ENCODE results near the gene TAP2.
"Not testable (repeated sequence)": the region's sequence is repeated elsewhere in the genome, so short reads cannot be mapped to it uniquely, and the experiment has no call there.

TAP2 gene

GRCh38 chr6:32838114-32838958 lies at the start of gene TAP2:
Gene TAP2, minus strand, starts transcription at chr6:32838739. Its CDS starts 506 bp downstream, at chr6:32838233.
- peak; percentile 96 for DNase-seq
- in situ Hi-C loops (cut with MboI; ENCODE audit: low pct_unique_long_range_greater_than_20kb, low sequenced_read_pairs) = no loop called here

DNA sequence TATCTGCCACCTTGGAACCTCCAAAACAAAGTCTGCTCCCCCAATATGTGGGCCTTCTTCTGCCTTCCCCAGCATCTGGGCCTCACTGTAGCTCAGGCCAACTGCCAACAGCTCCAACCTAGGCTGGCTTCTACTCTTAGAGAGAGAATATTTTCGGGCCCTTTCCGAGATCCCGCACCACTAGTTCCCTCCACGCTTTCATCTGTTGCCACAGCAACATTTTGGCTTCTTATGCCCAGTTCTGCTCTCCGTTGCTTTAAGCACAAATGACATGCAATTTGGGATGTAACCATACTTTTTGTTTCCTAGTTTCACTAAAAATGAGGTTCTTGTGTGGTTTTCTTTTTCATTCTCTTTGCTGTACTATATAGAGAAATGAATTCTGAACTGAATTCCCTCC lies 49.1 kb upstream of the TAP2 start:
- DNase-seq = no peak
- in situ Hi-C loops (cut with MboI; ENCODE audit: low pct_unique_long_range_greater_than_20kb, low sequenced_read_pairs) = loop anchor here (10.0 kb wide), 1 partner anchor 47 kb away; no protein-coding TSS in a partner anchor

GRCh38 chr6:32886681-32887383 lies 48.3 kb upstream of the TAP2 start:
- no peak for DNase-seq
- in situ Hi-C loops (cut with MboI; ENCODE audit: low pct_unique_long_range_greater_than_20kb, low sequenced_read_pairs) = loop anchor here (10.0 kb wide), 1 partner anchor 48 kb away; no protein-coding TSS in a partner anchor

DNA sequence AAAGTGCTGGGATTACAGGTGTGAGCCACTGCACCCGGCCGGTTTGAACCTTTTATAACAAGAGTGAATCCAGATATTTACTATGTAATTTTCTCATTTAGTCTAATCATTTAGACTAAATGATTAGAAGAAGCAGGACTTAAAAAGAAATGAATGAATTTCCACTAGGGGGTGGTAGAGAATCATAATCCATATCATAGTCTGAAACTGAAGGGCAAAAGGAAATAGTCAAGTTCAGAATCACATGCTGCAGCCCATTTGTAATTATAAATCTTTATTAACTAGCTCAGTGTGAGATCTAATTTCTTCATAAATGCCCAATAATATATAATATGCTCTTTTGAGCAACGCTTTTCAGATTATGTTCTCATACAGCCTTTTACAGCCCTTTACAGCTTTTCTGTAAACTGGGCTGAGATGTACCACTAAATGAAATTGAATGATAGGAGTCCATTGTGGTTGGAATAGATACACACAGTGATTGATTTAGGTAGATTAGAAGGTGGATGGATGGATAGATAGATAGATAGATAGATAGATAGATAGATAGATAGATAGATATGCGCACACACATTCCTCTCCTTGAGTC lies 47.3 kb upstream of the TAP2 start:
- in situ Hi-C loops (cut with MboI; ENCODE audit: low pct_unique_long_range_greater_than_20kb, low sequenced_read_pairs) = loop anchor here (10.0 kb wide), 1 partner anchor 49 kb away; no protein-coding TSS in a partner anchor

GRCh38 chr6:32883789-32884188 lies 45.2 kb upstream of the TAP2 start:
- in situ Hi-C loops (cut with MboI; ENCODE audit: low pct_unique_long_range_greater_than_20kb, low sequenced_read_pairs) = loop anchor here (10.0 kb wide), 1 partner anchor 51 kb away; no protein-coding TSS in a partner anchor

More for the DNA sequence above, 47.3 kb upstream of the TAP2 start:
- peak; percentile 82 for DNase-seq

DNA sequence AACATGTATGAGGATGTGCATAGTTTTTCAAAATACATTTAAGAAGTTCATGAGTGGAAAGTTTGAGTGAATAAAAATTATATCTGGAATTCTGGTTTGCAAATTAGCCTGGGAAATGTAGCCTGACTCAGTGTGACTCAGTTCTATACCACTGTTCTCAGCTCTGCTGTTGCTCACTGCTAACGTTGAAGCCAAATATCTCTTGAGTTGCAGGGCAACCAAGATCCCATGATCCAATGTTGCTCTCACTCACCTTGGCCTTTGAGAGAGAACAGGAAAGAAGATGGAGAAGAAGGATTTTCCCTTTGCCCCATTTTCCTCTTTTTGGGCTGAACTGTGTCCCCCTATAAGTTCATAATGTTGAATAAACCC lies 44.3 kb upstream of the TAP2 start:
- in situ Hi-C loops (cut with MboI; ENCODE audit: low pct_unique_long_range_greater_than_20kb, low sequenced_read_pairs) = loop anchor here (10.0 kb wide), 1 partner anchor 52 kb away; no protein-coding TSS in a partner anchor
- no peak for DNase-seq

More at GRCh38 chr6:32883789-32884188, 45.2 kb upstream of the TAP2 start:
- DNase-seq = no peak

- in situ Hi-C loops (cut with MboI; ENCODE audit: low pct_unique_long_range_greater_than_20kb, low sequenced_read_pairs) = loop anchor here (10.0 kb wide), 1 partner anchor 54 kb away; no protein-coding TSS in a partner anchor
Measured at GRCh38 chr6:32880962-32881361, 42.4 kb upstream of the TAP2 start.

GRCh38 chr6:32879691-32880090 lies 41.2 kb upstream of the TAP2 start:
- in situ Hi-C loops (cut with MboI; ENCODE audit: low pct_unique_long_range_greater_than_20kb, low sequenced_read_pairs) = loop anchor here (10.0 kb wide), 1 partner anchor 55 kb away; no protein-coding TSS in a partner anchor
- no peak for DNase-seq

More at GRCh38 chr6:32880962-32881361, 42.4 kb upstream of the TAP2 start:
- DNase-seq = not testable (repeated sequence)

- no peak for DNase-seq
- in situ Hi-C loops (cut with MboI; ENCODE audit: low pct_unique_long_range_greater_than_20kb, low sequenced_read_pairs) = no loop called here
Measured at GRCh38 chr6:32876603-32877002, 38.1 kb upstream of the TAP2 start.

- in situ Hi-C loops (cut with MboI; ENCODE audit: low pct_unique_long_range_greater_than_20kb, low sequenced_read_pairs); DNase-seq: not testable (repeated sequence)
Measured at GRCh38 chr6:32873947-32874346, 35.4 kb upstream of the TAP2 start.

DNA sequence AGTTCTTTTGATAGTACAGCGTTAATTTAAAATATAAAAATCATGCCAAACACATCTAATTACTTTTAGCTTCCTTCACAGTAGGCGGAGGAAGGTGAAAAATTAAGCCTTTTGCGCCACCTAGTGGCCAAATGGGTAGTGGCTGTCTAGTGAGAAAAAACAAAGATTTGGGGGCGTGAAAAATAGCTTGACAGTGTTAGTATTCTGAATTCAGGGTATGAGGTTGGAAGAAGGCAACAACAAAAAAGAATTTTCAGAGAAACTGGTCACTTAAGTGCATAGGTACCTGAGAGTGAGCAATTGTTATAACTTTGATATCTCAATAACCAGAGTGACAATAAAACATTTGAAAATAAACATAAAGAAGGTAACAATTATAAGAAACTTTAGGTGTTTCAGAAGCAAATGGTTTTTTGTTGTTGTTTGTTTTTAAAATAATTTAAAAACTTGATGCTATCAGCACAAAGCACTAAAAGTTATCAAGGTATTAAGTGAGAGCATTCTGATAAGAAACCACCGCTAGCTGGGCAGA lies 29.8 kb upstream of the TAP2 start:
- DNase-seq = peak; percentile 94
- in situ Hi-C loops (cut with MboI; ENCODE audit: low pct_unique_long_range_greater_than_20kb, low sequenced_read_pairs) = no loop called here

DNA sequence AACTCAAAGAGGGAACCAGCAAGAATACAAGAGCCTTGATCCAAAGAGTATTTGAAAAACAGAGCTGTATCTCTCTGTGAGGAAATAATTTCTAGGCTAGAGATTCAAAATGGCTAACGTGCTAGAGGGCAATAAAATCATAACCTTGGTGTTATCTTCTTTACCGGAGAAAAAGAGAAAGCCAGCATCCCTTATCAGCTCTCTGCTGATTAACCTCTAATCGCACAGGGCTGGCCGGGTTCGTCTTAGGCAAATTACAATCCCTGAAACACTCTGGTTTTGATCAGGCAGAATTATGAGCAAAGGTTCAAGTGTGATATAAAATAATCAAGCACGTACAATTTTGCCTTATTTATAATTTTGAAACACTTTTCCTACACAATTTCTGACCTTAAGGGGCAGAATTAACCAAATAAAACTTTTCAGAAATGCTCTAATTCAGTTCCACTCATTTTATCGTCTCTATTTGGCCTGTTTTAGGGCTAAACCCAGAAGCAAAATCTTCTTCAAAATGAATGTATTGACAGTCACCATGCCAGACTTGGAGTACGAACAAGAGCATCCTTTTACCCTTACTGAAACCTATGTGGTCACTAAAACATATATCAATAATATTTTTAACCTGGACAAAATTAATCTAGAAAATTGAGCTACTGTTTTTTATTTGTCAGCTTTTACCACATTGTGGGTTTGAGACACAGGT lies 29.2 kb upstream of the TAP2 start:
- DNase-seq = no peak
- in situ Hi-C loops (cut with MboI; ENCODE audit: low pct_unique_long_range_greater_than_20kb, low sequenced_read_pairs) = no loop called here

DNA sequence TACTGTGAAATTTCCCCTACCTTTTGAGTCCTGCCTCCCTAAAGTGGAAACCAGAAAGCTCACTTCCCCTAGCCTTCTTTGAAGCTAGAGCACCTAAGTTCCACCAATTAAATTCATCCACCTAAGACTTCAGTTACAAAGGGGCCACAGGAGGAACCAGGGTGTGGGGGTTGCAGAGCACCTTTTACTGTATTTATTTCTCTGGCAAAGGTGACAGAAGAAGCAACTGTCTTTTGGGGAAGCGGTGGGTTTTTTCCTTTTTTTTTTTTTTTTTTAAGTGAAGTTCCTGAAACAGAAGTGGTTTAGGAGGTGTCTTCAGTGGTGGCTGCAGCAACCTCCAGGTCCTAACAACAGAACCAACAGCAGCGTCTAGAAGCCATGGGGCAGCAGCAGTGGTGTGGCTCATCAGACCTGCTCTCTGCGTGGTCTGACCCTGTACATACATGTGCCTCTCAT lies 28.5 kb upstream of the TAP2 start:
- in situ Hi-C loops (cut with MboI; ENCODE audit: low pct_unique_long_range_greater_than_20kb, low sequenced_read_pairs) = no loop called here
- DNase-seq = peak; percentile 66

GRCh38 chr6:32865724-32866443 lies 27.3 kb upstream of the TAP2 start:
- DNase-seq = no peak
- in situ Hi-C loops (cut with MboI; ENCODE audit: low pct_unique_long_range_greater_than_20kb, low sequenced_read_pairs) = no loop called here

DNA sequence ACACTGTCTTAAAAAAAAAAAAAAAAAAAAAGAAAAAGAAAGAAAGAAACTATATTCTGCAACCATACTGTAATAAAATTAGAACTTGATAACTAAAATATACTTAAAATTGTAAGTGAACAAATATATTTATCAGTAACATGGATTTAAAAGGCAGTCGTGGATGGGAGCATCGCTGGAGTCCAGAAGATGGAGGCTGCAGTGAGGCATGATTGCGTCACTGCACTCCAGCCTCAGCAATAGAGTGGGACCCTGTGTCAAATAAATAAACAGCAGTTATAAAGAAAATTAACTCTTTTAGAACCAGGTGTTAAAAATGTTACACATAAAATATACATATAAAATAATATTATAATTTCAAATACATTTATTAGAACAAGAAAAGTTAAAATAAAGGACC lies 24.2 kb upstream of the TAP2 start:
- in situ Hi-C loops (cut with MboI; ENCODE audit: low pct_unique_long_range_greater_than_20kb, low sequenced_read_pairs) = no loop called here
- no peak for DNase-seq

GRCh38 chr6:32860674-32861073 lies 22.1 kb upstream of the TAP2 start:
- in situ Hi-C loops (cut with MboI; ENCODE audit: low pct_unique_long_range_greater_than_20kb, low sequenced_read_pairs) = no loop called here
- no peak for DNase-seq

DNA sequence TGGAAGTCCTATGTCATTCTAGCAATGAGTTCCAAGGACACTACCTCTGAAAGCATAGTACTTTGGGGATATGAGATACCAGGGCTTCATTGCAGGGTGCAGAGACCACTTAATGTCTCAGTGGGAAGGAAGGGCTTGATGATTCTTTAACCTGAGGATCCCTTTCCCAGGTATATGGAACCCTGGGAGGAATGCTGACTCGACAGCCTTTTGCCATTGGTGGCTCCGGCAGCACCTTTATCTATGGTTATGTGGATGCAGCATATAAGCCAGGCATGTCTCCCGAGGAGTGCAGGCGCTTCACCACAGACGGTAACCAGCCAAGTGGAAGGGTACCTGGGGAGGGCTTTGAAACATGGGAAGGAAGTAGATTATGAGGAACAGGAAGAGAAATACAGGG lies 19.7 kb upstream of the TAP2 start:
- no peak for DNase-seq
- in situ Hi-C loops (cut with MboI; ENCODE audit: low pct_unique_long_range_greater_than_20kb, low sequenced_read_pairs) = no loop called here
